C4-2B (cell line): ENCODE results near the gene SORCS2.

Experiments
- H3K27ac ChIP-seq: fragments of 450-650 bp; 2 replicates; pipeline ENCODE4 v1.5.1; 2017
- ZFX ChIP-seq: fragments of 450-650 bp; IDR thresholded peaks from 2 replicates; pipeline ENCODE4 v1.6.1; 2017
- TF ChIP-seq, protein P1 (sequence below): fragments of 450-650 bp; conservative IDR thresholded peaks from 2 replicates; pipeline ENCODE4 v1.5.1; 2017; ENCODE audit warnings: mild to moderate bottlenecking

The SORCS2 gene

DNA sequence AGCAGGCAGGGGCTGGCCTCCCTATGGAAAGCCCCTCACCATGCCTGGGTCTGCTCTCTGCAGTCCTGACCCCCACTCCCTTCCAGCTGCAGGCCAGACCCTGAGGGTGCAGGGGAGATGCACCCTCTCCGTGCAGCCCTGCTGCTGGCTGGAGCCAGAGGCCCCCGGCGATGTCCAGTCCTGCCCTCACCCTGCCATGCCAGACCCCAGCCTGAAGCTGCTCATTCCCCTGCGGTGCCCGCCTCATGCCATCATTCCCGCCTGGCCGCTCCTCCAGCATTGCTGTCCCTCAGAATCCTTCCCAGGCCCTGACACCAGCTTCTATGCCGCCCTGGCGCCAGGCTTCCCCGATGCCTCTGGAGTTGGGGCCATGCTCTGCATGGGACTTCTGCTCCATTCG lies 72.4 kb downstream of the SORCS2 start:
- H3K27ac ChIP-seq: no peak overlapping the region
- TF ChIP-seq, protein P1, sequence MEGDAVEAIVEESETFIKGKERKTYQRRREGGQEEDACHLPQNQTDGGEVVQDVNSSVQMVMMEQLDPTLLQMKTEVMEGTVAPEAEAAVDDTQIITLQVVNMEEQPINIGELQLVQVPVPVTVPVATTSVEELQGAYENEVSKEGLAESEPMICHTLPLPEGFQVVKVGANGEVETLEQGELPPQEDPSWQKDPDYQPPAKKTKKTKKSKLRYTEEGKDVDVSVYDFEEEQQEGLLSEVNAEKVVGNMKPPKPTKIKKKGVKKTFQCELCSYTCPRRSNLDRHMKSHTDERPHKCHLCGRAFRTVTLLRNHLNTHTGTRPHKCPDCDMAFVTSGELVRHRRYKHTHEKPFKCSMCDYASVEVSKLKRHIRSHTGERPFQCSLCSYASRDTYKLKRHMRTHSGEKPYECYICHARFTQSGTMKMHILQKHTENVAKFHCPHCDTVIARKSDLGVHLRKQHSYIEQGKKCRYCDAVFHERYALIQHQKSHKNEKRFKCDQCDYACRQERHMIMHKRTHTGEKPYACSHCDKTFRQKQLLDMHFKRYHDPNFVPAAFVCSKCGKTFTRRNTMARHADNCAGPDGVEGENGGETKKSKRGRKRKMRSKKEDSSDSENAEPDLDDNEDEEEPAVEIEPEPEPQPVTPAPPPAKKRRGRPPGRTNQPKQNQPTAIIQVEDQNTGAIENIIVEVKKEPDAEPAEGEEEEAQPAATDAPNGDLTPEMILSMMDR: no peak
- TF ChIP-seq ZFX: no peak

DNA sequence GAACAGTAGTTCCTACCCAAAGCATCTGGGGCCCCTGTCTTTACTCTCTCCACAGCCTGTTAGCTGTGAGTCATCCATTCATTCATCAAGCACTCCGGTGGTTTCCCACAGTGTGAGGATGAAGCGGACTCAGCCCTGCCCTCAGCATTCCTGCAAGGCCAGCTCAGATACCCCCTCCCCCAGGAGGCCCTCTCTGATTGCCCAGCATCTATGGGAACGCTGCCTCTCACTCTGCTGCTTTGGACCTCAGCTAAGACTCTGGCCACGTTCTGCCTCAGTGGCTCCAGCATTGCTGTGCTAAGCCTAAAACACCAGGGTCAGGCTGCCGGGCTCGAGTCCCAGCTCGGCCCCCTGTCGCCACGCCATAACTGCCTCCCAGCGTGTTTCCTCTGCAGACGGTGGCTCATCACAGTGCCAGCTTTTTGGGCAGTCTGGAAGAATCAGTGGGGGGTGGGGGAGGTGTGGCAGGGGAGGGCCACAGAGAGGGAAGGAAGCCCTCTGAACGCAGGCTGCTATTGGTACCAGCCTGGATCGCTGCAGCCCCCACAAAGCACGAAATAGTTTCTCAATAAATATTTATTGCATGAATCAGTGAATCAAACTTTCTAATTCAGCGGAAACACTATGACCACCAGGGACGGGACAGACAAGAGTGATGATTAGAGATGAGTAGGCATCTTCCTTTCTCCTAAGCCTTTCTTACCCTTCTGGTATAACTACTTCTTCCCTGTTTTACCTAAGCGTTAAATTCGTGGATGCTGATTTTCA lies 74.4 kb downstream of the SORCS2 start:
- no peak for TF ChIP-seq ZFX
- TF ChIP-seq, protein P1: no peak
- H3K27ac ChIP-seq: no peak overlapping the region

DNA sequence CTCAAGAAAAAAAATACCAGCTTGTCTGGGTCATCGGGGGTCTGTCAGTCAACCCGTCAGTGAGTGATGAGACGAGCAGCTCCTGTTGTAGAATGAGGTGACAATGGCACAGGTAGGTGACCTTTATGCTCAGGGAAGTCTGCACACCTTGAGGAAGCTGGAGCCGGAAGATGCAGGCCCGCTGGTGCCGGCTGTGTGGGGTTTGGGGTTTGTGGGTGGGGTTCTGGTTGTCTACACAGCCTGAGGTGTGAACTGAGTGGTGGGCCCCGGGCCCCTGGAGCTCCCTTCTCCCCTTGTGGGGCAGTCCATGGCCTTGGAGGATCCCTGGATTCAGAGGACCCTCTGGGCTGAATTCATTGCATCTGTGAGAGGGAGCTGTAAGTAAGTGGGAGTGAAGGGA lies 75.5 kb downstream of the SORCS2 start:
- no peak overlapping the region for H3K27ac ChIP-seq
- TF ChIP-seq, protein P1: no peak
- TF ChIP-seq ZFX: no peak

DNA sequence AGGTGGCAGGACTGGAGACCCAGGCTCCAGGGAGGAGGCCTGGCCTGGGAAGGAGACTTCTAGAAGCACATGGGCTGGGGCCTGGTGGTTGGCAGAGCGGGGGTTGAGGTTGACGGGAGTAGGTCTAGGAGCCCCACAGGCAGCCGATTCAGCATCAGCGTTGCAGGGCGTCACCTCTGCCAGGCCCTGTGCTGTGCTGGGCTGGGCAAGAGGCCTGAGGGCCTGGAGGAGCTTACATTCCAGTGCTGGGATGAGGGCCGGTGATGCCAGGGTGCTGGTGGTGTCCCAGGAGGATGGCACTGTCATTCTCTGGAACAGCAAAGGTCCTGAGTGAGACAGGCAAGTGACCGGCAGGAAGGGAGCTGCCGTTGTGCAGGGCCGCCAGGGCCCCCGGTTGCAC lies 76.6 kb downstream of the SORCS2 start:
- no peak overlapping the region for H3K27ac ChIP-seq
- TF ChIP-seq, protein P1: no peak
- TF ChIP-seq ZFX: no peak

DNA sequence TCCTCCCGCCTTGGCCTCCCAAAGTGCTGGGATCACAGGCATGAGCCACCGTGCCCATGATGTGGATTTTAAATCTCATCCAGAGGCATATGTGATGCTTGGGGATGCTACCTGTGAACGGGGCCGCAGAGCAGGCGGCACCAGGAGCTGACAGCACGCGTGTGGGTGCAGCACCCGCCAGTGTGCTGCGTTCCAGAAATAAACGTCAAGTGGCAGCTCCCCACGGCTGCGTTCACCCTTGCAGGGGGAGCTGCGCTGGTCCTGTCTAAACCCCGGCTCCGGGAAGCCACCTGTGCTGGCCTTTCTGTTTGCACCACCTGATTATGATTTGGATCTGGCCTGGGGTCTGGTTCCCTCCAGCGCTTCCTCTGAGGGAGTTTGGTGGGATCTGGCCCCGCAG lies 77.8 kb downstream of the SORCS2 start:
- H3K27ac ChIP-seq: no peak overlapping the region
- TF ChIP-seq ZFX: no peak
- TF ChIP-seq, protein P1: no peak

DNA sequence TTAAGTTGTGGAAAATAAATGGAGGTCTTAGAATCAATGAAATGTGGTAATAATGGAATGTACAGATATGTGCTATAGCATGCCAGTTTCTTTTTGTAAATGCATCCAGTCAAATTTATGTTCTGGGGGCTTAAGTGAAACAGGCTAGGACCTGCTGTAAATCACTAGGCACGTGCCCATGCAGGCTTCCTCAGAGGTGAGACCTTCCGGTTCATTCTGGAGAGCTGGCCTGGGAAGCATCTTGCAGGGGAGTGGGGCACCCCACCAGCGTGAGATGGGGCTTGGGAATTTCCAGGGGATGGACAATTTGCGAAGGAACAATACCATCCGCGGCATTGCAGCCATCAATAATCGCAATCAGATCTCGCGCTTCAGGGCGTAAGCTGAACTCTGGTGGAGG lies 80.1 kb downstream of the SORCS2 start:
- TF ChIP-seq ZFX: no peak
- TF ChIP-seq, protein P1: no peak
- H3K27ac ChIP-seq: no peak overlapping the region

DNA sequence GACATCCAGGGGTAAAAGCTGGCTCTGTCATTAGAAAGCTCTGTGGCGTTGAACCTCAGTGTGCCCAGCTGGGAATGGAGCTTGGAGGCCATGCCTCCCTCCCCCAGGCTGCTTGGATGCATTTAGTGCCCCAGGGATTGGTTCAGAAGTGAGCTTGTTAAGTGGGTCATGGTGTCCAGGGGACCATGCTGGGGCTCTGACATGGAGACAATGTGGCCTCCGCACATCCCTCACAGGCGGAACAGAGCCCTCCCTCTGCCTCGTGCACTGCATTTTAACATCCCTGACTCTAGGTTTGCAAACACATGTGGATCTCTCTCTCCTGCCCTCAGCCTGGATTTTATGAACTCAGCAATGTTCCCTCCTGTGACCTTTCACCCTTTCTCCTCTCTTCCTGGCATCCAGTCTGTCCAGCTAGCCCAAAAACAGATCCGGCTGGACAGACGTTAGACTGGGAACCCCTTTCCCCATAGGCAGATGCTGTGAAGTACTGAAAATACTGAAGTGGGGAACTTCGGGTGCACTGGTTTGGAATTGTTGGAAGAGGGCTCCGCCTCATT lies 81.5 kb downstream of the SORCS2 start:
- TF ChIP-seq, protein P1: no peak
- no peak for TF ChIP-seq ZFX
- H3K27ac ChIP-seq: no peak overlapping the region
